ENCODE data around the gene DDAH2. TPM values are rescaled to one million over a fixed set of nuclear protein-coding genes. Genes with fewer than 3 reads are reported as not detected.

DDAH2 gene
- total RNA-seq, 1 donor from 2014 or later: 71.2 TPM

- intact Hi-C loops (cut with DNase I): no loop called here
- TF ChIP-seq, protein P1, sequence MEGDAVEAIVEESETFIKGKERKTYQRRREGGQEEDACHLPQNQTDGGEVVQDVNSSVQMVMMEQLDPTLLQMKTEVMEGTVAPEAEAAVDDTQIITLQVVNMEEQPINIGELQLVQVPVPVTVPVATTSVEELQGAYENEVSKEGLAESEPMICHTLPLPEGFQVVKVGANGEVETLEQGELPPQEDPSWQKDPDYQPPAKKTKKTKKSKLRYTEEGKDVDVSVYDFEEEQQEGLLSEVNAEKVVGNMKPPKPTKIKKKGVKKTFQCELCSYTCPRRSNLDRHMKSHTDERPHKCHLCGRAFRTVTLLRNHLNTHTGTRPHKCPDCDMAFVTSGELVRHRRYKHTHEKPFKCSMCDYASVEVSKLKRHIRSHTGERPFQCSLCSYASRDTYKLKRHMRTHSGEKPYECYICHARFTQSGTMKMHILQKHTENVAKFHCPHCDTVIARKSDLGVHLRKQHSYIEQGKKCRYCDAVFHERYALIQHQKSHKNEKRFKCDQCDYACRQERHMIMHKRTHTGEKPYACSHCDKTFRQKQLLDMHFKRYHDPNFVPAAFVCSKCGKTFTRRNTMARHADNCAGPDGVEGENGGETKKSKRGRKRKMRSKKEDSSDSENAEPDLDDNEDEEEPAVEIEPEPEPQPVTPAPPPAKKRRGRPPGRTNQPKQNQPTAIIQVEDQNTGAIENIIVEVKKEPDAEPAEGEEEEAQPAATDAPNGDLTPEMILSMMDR (IDR thresholded peaks at IDR 0.05): no peak
- Histone ChIP-seq H3K36me3 (peaks cover 43% of the 10 kb centered on the region), H3K4me1 (peaks cover 50% of the 10 kb centered on the region), H3K4me3 (no peak overlapping the region), H3K9me3 (no peaks in the 10 kb centered on the region), H3K27me3 (no peaks in the 10 kb centered on the region), H3K27ac (peak overlapping the region; percentile 92)
- no peak for DNase-seq
- ATAC-seq: no peak
These were observed 4.6 kb upstream of the DDAH2 start for GRCh38 chr6:31733734-31734133.

- no peak overlapping the region for H3K4me3 ChIP-seq
- DNase-seq (no peak), ATAC-seq (no peak)
- H3K9me3 ChIP-seq: no peaks in the 10 kb centered on the region
- peaks cover 43% of the 10 kb centered on the region for H3K36me3 ChIP-seq
- no peak overlapping the region for H3K27ac ChIP-seq
- H3K4me1 ChIP-seq: peaks cover 50% of the 10 kb centered on the region
- TF ChIP-seq, protein P1 (IDR thresholded peaks at IDR 0.05): no peak
- no peaks in the 10 kb centered on the region for H3K27me3 ChIP-seq
- intact Hi-C loops (cut with DNase I): no loop called here
These were observed 2.9 kb upstream of the DDAH2 start for GRCh38 chr6:31732029-31732428.

DNA sequence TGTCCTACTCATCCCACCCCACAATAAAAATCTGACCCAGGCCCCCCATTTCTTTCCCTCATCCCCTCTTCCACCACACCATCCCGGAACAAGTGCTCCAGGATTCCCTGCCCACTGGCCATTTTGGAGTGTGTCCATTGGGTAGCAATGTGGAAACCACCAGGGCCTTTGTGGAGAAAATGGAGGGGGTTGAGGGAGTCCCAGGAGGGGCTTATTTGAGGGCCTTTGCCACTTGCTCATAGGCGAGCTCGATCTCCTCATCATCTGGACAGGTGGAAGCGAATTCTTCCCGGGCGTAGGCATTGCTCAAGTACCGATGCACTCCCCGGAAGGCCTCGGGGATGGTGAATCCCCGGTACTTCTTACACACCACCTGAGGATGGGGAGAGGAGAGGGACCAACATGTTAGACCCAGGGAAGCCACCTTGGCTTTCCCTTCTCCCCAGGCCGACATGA is 1.6 kb upstream of the DDAH2 start:
- Histone ChIP-seq H3K4me3 (peak overlapping the region; percentile 88), H3K27me3 (no peaks in the 10 kb centered on the region), H3K4me1 (peaks cover 58% of the 10 kb centered on the region), H3K27ac (peak overlapping the region; percentile 85), H3K36me3 (peaks cover 43% of the 10 kb centered on the region), H3K9me3 (no peaks in the 10 kb centered on the region)
- ATAC-seq (no peak), DNase-seq (no peak)
- TF ChIP-seq, protein P1 (IDR thresholded peaks at IDR 0.05): no peak
- intact Hi-C loops (cut with DNase I): no loop called here

DNA sequence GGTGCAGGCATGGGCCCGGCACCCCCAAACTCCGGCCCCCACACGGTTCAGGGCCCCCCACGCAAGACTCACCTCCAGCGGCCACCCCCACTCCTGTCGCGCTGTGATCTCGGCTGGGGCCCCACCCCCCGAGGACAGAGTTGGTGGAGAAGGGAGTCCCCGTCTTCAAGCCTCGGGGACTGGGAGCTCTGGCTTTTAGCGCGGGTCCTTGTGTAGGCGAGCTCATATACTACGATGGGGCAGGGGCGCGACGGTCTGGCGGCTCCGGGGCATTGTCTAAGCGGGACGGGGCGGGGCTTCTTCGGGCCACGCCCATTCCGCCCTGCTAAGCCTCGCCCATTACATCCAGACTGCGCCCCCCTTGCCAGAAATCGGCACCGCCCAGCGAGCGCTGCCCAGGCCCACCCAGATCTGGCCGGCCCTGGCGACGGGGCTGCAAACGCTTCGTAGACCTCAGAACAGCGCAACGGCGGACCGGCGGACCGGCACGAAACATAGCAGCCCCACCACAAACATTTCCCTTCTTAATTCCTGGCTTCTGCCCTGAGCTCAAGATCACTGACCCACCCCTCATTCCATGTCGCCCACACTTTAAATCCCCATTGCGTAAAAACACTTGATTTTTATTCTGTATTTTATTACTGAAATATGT is 1.0 kb upstream of the DDAH2 start:
- Histone ChIP-seq H3K27me3 (no peaks in the 10 kb centered on the region), H3K4me1 (peaks cover 60% of the 10 kb centered on the region), H3K9me3 (no peaks in the 10 kb centered on the region), H3K27ac (peak overlapping the region; percentile 85), H3K36me3 (peaks cover 43% of the 10 kb centered on the region), H3K4me3 (peak overlapping the region; percentile 88)
- TF ChIP-seq, protein P1 (IDR thresholded peaks at IDR 0.05): no peak
- intact Hi-C loops (cut with DNase I): no loop called here
- ATAC-seq: peak; percentile 74
- DNase-seq: peak; percentile 90

DNA sequence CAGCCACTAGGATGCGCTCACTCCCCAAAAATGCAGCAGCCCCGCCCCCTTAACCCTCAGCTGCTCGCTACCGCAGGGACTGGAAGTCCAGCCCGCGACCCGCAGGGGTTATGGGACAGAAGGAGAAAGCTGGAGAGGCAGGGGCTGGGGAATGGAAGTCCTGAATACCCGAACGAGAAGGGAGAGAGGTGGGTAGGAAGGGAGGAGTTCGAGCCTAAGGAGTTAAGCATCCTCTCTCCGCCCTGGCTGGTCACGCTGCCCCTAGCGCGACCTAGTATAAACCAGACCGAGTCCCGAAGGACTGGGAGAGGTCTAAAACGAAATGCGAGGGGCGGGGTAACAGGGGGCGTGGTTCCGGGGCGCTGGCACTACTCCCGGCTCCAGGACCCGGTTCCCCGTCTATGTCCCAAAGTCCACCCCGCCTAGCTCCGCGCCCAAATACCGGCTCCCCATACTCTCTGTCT is 448 bp upstream of the DDAH2 start:
- TF ChIP-seq, protein P1 (IDR thresholded peaks at IDR 0.05): no peak
- intact Hi-C loops (cut with DNase I): no loop called here
- no peaks in the 10 kb centered on the region for H3K9me3 ChIP-seq
- peak; percentile 95 for DNase-seq
- H3K27ac ChIP-seq: peak overlapping the region; percentile 85
- no peaks in the 10 kb centered on the region for H3K27me3 ChIP-seq
- peak overlapping the region; percentile 88 for H3K4me3 ChIP-seq
- peaks cover 58% of the 10 kb centered on the region for H3K4me1 ChIP-seq
- peaks cover 42% of the 10 kb centered on the region for H3K36me3 ChIP-seq
- peak; percentile 85 for ATAC-seq

Data from upper lobe of right lung (tissue), 1 donor.